ENCODE measurements around the gene HOXD12. TPM values are rescaled to one million over a fixed set of nuclear protein-coding genes. Genes with fewer than 3 reads are reported as not detected.

HOXD12 gene, protein sequence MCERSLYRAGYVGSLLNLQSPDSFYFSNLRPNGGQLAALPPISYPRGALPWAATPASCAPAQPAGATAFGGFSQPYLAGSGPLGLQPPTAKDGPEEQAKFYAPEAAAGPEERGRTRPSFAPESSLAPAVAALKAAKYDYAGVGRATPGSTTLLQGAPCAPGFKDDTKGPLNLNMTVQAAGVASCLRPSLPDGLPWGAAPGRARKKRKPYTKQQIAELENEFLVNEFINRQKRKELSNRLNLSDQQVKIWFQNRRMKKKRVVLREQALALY
- not detected for polyA plus RNA-seq (ENCODE audit: insufficient read depth in 1 of 5, insufficient read length in 5 of 5, low replicate concordance in 1 of 5)
- long read RNA-seq, donor 1, result 0 reads
- long read RNA-seq, donor 2, result 0 reads
- long read RNA-seq, donor 3, result 0 reads
- long read RNA-seq, donor 4, result 0 reads
- long read RNA-seq, donor 5, result 0 reads
- long read RNA-seq, donor 6, result 0 reads
- long read RNA-seq, donor 7, result 0 reads
- long read RNA-seq, donor 8, result 0 reads

DNA sequence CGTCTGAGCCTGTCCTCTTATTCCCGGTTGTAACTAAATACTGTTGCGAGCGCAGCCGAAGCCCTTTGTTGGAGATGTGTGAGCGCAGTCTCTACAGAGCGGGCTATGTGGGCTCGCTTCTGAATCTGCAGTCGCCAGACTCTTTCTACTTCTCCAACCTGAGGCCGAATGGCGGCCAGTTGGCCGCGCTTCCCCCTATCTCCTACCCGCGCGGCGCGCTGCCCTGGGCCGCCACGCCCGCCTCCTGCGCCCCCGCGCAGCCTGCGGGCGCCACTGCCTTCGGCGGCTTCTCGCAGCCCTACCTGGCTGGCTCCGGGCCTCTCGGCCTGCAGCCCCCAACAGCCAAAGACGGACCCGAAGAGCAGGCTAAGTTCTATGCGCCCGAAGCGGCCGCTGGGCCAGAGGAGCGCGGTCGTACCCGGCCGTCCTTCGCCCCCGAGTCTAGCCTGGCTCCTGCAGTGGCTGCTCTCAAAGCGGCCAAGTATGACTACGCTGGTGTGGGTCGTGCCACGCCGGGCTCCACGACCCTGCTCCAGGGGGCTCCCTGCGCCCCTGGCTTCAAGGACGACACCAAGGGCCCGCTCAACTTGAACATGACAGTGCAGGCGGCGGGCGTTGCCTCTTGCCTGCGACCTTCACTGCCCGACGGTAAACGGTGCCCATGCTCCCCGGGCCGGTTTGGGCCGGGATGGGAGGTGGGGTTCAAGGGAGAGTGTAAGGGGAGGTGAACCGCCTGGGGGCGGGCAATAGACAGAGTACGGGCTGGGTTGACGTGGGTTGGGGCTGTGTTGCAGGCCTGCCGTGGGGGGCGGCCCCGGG, at the start of gene HOXD12:
Gene HOXD12 (plus strand): TSS at position 68 of the 819 bp plus-strand sequence. CDS start 7 bp downstream, at position 75.
- DNase-seq, result no peak

DNA sequence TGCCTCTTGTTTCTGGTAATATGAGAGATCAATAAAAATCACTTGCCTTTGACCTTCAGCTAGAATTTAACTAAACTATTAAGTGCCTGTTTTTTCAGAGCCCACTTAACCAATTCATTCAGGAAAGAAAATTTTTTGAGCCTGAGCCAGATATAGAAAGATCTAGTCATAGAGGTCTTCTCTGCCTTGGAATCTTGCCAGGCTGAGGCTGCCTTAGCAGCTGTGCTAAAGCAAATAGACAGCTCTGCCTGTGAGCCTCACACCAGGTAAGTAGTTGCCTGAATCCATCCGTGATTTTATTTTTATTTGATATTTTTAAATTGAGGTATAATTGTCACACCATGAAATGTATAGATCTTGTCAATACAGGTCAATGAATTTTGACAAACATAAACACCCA, 43.2 kb upstream of the HOXD12 start:
- DNase-seq, result no peak

DNA sequence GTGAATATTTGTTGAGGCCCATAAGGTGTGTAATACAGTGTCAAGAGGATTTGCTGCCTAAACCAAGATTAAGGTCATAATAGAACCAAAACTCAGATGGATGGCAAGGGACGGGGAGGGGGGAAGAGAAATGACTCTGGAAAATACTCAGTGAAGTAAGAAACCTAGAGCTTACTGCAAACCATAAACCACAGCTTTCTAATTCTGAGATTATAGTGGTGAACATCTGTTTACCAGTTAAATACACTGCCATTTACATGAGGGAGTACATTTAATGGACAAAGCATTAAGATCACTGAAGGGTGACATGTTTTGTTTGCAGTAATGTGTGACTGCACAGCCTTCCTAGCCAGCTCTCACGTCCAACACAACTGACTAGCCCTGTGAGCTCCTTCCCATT, 35.6 kb upstream of the HOXD12 start:
- DNase-seq, result no peak

DNA sequence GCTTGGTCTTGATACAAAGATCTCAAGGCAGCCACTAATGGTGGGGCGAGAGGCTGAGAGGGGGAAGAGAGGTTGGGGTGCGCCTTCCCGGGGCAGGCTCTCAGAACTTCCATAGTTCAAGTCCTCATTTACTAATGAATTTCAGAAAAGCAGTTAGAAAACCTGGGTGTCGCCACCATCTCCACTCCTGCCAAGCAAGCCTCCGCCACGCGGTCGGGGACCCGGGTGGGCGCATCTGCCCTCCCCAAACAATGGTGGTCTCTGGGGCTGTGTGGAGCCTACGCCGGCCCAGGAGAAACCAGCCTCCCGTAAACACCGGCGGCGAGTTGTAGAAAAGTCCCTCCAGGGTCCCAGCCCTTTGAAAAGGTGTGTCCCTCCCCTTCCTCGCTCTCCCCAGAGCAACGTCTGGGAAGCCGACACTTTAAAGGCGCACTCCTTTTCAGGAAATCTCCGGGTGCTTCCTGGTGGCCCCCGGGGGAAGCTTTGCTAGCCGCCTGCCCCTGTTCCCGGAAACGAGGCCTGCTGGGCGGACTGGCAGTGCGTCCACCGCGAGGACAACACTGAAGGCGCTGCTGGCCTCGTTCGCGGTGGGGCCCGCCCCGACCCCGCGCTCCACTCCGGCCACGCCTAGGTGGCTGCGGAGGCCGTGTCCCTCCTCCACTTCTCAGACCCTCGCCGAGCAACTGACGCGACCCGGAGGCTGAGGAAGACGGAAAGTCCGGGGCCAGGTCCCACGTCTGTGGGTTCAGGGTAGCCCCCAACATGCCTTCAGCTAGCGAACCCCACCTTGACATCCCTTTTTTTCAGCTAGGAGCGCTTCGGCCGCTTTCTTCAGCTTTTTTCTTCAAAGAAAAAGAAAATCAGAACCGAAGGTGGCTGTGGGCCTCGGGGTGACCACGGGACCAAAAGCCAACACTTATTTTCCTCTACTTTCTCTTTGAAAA, 32.7 kb upstream of the HOXD12 start:
- no peak for DNase-seq

DNA sequence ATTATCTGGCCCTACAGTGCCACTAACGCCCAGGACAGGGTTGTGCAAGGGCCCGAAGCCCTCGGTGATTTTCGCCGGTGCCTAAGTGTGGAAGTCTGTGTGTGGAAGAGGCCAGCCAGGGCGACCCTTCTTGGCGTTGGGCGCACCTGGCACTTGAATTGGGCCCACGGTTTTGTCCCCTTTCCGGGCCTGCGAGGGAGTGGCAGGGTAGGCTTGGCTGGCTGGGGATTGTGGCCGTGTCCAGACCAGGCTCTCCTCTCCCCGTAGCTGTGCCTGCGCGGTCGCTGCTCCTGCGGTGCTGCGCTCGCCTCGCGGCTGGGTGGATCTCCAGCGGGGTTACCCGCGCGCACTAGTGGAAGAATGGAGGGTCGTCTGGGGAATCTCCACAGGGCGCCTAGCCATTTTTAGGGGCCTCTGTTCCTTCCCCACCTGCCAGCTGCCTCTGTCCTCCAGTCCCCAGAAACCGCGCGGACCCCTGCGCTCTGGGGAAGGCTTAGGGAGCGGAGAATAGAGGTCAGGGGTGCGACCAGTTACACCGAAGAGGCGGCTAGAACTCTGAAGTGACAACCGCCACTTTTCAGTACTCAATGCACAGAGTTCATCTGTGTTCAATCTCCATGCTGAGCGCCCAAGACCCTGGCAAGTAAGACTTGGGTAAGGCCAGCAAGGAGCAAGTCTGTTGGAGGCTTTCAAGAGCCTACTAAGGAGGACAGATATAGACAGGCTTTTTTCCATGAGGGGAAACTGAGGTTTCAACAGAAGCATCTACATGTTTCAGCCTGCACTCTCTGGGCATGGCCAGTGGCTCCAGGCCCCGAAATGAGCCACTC, 31.8 kb upstream of the HOXD12 start:
- DNase-seq, result no peak

DNA sequence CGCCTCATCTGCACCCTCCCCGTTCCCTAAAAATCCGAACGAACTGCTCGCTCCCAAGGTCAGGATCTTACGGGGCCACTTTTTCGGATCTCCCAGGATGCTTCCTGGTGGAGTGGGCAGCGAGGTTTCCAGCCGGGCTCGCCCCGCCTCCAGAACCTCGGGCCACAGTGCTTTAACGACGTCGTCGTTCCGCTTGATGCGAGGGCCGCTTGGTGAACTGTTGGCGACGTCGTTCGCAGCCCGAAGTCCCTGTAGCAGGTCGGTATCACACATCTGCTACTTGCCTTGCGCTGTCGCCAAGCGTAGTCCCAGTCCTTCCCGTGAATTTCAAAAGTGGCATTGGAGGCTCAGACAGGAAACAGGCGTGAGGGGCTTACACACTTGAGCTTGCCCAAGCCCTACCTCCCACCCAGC, 31.2 kb upstream of the HOXD12 start:
- DNase-seq, result no peak

DNA sequence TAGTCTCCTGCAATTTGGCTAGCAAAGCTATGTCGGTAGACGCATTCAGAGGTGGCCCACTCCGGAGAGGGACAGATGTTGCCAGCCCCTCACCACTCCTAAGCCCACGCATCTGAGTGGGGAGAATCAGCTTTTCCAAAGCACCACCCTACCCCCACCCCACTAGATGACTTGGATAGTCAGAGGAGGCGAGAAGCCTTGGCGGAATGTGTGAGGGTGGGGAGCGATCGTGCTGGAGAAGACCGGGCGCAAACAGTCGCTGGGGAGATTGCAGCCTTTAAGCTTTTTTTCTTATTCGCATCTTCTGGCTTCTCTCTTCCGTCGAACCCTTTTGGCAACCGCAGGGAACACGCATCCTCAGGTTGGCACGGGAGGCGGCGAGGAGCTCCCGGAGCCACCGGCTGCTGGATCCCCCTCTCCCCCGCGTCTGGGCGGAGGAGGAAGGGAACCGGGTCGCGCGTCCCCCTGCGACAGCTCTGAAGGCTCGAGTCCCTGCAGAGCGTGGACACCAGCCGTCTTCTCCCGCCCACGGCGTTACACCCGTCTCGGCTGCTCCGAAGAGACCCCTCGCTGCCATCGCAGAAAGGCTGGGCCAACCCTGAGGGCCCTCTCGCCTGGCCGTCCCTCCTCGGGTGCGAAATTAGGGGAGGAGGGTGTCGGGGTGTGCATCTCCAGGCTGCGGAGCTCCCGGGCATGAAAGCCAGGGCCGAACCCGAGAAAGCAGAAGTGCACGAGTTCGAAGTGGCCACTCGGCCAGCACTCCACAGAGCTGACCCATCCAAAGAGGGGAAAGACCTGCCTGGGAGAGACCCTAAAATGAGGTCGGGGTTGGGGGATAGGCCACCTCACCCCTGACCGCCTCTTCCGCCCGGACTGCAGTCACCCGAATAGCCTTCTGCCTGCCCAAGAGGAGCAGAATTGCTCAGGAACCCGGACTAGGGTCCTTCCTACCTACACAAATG, 28.0 kb upstream of the HOXD12 start:
- no peak for DNase-seq

DNA sequence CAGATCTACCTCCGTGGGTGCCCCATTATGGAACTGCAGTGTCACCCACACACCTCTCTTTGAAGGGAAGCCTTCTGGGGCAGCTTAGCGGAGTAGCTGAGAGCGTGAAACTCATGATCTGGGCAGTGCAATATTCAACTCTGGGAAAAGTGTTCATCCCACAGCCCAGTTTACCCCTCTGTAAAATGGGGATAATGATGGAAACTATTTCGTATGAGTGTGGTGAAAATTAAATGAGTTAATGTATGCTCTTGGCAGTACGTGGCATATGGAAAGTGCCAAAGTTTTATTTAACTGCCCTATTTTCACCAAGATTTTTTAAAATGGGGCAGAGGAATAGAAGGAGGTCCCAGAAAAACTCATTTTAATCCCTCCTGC, 27.3 kb upstream of the HOXD12 start:
- no peak for DNase-seq

DNA sequence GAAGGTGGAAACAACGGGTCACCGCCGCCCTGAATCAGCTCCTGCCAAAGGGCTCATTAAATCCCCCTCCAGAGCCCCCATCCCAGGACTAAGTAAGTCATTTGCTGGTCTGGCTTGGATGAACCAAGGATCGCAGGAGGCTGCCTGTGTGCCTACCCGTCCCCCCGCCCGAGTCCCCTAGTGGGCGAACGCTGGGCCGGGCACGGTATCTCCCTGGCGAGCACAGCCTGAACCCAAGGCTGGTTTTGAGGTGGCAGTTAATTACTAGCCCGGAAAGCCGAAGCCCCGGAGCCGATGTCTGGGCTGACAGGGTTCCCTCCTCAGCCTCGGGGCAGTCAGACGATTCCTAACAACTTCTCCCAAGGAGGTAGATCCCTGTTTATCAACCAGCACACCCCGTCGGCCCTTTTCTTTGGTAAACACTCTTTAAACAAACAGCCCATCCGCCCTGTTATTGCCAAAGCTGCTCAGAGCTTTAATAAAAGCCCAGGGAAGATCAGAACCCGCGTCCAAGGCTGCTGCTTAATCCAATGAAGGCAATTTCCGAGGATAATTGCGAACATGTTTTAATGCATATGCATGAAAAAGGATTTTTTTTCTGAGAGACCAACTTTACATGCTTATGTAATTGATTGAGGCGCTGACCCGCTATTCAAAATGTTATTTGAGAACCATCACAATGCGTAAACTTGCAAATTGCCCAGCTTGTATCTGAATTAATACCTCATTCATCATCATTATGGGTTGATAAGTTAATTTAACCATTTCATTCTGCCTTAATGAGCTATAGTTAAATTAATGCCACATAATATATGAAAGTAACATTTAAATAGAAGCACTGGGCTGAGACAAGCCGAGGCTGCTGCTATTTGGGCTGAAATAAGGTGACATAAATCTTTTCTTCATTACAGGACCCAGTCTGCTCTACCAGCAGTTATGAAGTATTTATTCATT, 26.4 kb upstream of the HOXD12 start:
- no peak for DNase-seq

DNA sequence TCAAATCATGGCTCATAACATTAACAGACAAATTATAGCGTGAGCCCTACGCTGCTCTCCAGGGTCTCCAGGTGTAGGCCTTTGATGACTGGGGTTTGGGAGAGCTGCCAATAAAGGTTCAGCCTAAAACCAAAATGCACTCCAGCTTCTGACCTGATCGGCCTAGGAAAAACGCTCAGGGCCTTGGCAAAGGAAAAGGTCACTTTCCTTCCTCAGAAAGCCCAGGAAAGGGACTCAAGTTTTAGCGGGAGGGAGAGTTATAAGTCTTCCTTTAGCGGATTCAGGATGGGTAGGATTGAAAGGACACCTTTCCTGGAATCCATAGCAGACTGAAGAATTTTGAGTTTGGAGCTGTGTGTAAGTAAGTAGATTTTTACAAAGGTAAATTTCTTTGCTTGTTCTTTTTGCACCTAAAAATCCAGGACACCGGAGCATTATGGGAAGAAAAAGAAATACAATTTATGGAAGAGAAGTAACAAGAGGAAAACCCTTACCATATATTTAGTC, 24.6 kb upstream of the HOXD12 start:
- DNase-seq, result no peak

DNA sequence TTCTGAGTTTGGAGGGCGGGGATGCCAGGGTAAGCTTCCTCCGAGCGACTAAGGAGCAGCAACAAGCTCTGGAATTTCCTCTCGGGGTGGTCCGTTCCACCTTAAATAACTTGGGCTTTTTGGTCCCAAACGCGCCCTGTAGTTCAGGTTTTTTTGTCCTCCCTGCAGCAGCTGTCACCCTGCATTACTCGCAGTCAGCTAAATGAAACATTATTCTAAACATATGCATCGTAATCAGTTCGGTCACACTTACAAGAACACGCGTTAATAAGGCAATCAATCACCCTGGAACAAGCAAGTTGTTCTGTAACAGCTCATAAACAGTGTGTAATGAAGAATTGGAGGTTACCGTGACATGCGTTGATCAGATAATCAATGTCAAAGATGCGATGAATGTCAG, 24.1 kb upstream of the HOXD12 start:
- DNase-seq, result no peak

DNA sequence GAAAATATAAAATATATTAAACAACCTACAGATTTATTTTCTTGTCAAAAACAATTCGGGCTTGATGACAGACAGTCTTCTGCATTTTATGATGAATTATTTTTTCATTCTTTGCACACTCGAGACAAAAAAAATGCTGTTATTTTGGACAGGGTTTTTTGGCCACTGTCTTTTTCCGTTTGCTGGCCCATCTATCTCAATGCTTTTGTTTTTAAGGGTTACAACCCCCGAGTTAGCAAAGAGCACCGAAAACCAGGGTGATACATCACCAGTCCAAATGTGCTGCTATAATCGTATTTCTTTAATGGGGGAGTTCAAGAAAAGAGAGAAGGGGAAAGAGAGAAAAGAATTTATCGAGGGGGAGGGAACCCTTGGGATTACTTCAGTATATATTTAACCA, 23.5 kb upstream of the HOXD12 start:
- DNase-seq, result no peak

DNA sequence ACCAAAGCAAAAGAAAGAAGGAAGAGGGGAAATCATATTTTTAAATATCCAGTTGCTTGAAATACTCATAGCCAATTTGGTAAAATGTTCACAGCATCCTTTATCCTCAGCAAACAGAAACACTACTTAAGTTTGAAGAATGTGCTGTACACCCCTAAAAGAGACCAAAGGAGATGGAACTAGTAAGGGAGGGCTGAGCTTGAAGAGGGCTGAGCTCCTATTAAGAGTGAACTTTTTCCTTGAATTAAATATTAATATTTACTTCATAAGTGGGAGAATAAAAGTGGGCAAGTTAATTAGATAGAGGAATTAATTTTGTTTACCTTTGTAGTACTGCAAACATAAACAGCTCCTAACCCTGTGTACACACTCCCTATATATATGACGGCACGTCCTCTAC, 22.8 kb upstream of the HOXD12 start:
- no peak for DNase-seq

DNA sequence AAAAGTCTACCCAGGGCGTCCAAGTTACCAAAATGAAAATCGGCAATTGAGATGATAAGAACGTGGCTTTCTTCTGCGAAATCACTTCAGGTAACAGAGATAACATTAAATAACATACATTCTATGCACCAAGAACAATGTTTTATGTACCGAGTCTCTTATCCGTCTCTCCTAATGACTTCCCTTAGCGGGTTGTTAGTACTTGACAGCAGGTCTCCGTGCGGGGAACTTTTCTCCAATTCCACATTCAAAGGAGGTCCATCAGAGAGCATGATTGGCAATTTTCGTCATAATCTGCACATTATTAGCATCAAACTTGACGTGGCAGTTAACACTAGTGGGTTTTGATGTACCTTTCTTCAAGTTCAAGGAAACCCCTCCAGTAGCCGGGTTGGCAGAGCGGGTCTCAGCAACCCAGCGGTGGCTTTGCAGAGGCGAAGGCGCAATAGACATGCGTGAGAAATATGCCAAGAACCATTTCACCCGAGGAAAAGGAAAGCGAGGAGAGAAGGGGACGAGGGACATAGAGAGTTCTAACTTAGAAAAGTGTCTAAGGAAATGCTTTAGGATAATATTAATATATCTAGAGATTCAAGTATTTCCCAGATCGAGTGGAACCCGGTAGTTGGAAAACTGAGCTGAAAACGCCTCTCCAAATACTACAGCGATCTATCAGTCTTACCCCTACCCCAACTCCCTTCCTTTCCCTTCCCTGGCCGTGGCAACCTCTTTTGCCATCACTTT, 20.9 kb upstream of the HOXD12 start:
- no peak for DNase-seq

DNA sequence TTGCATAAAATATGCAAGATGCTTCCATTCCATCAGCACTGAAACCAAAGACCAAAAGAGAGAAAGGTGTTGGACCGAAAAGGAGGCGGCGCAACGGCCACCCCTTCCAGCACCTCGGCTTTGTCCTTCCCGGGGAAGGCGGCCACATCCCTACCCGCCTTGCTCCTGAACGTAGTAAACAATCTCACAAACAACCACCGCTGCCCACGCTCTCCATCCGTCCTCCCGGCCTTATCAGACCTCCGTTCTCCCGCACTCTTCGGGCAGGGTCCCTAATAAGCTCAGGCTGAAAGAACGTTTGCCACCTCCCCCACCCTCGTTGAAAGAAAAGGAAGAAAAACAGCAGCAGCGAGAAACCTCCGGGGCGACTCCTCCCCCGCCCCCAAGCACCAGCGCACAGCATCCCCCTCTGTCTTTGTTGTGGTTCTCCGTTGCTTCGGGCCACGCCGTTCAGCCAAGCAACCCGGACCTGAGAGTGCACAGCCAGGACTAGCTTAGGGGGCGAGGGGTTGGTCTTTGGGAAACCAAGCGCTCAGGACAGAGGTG, 20.2 kb upstream of the HOXD12 start:
- no peak for DNase-seq

DNA sequence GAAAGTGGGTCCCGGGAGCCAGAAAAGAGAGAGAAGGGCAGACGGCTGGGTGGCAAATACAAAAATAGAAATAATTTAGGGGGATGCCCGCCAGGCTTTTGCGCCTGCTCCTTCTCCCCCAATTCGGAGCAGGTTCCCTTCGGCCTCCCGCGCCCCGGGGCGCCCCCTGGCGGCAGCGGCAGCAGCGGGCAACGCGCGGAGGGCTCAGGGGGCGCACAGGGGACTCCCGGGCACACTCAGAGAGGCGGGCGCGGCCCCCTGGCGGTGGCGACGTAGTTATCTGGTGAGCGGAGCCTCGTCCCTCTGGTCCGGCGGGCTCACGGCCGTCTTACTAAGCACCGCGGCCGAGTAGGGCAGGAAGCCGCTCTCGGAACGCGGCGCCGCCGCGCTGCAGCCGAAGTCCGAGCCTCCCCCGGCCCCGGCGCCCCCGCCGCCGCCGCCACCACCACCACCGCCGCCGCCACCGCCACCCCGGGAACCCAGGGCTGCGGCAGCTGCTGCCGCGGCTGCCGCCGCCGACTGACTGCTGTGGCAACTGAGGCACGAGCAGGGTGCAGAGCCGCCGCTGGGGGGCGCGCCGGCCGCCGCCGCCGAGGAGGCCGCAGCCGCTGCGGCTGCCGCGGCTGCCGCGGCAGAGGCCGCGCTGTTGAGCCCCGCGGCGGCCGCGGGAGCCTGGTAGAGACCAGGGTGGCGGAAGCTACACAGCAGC, 19.6 kb upstream of the HOXD12 start:
- DNase-seq, result no peak
